Adipocyte (in vitro differentiated cells): ENCODE measurements around the gene KLK7.

Experiments used
- DNase-seq: peaks from one replicate; pipeline ENCODE4 v3.0.0-alpha.2; 2015; ENCODE audit warnings: low read depth
- H3K27me3 ChIP-seq: replicated peaks from 2 replicates; pipeline ENCODE4 v1.7.0; 2013; ENCODE audit warnings: mild to moderate bottlenecking, low read length, moderate library complexity; ENCODE audit not compliant: control insufficient read depth, insufficient read depth
- H3K36me3 ChIP-seq: 2 replicates; pipeline ENCODE4 v1.7.0; 2013; ENCODE audit warnings: low read length, mild to moderate bottlenecking, moderate library complexity; ENCODE audit not compliant: control insufficient read depth, insufficient read depth, severe bottlenecking
- H3K4me1 ChIP-seq: 2 replicates; pipeline ENCODE4 v1.7.0; 2013; ENCODE audit warnings: mild to moderate bottlenecking, low read length, moderate library complexity; ENCODE audit not compliant: control insufficient read depth, insufficient read depth
- H3K4me3 ChIP-seq: 2 replicates; pipeline ENCODE4 v1.7.0; 2013; ENCODE audit warnings: mild to moderate bottlenecking, low read length, moderate library complexity
- H3K9ac ChIP-seq: 2 replicates; pipeline ENCODE4 v1.7.0; 2013; ENCODE audit warnings: mild to moderate bottlenecking, low read length, moderate library complexity
- H3K9me3 ChIP-seq: 2 replicates; pipeline ENCODE4 v1.7.0; 2013; ENCODE audit warnings: mild to moderate bottlenecking, low read length, moderate library complexity; ENCODE audit not compliant: control insufficient read depth

The KLK7 gene

GRCh38 chr19:50928831-50929230 is 54.9 kb downstream of the KLK7 start:
- no peak for DNase-seq
- Histone ChIP-seq H3K4me1 (peaks cover 3% of the 10 kb centered on the region), H3K9me3 (no peaks in the 10 kb centered on the region), H3K27me3 (peaks cover 15% of the 10 kb centered on the region), H3K36me3 (no peaks in the 10 kb centered on the region), H3K4me3 (no peak overlapping the region), H3K9ac (no peak overlapping the region)
